Epithelial cell of proximal tubule (primary cell): ENCODE data around the gene ANKLE1. TPM values are rescaled to one million over a fixed set of nuclear protein-coding genes. Genes with fewer than 3 reads are reported as not detected.
A peak's percentile ranks its signal among the peaks of the same experiment; 100 is the strongest.

Source experiments
- DNase-seq: peaks from one replicate; pipeline ENCODE4 v3.0.0-alpha.2; 2011; ENCODE audit warnings: low read depth
- H3K4me3 ChIP-seq: 2 replicates; pipeline ENCODE4 v1.5.1; 2011; ENCODE audit warnings: low read depth, mild to moderate bottlenecking, low read length
- total RNA-seq: library from RNA; depleted of rRNA; stranded (reverse); fragments of >200 nt; gene quantifications from 2 replicates; pipeline ENCODE4 v1.2.3, GENCODE V29; 2015
- TF ChIP-seq, protein P1 (sequence below): conservative IDR thresholded peaks from 2 replicates; pipeline ENCODE4 v1.5.1; 2012; ENCODE audit warnings: low read depth, mild to moderate bottlenecking, low read length

ANKLE1 gene
- total RNA-seq, 1 donor from 2014 or later = 4.1 TPM

DNA sequence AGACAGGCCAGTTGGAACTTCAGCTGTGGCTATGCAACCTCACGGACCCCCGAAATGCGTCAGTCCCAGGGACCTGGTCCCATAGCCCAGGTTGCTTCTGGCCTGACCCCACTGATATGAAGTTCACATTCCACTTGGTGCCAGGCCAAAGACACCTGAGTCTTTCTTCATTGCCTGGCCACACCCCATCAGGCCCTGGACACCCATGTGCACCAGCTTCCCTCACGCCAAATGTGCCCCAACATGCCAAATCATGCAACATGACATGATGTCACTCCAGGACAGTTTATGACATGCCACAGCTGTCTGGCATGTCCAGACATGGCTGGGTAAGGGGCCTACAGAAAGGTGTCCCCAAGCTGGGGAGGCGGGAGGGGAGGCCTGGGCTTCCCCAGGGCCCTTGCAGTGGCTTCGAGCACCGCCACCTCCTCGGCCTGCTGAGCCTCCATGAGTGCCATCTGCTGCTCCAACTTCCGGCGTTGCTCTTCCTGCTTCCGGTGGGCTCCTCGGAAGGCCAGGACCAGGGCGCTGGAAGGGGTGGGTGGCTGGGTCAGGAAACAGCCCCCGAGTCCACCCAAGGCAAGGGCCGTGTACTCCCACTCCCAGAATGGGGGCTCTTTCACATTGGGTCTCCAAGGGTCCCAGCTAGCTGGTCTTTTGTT is 31.7 kb upstream of the ANKLE1 start:
- H3K4me3 ChIP-seq = no peak overlapping the region
- TF ChIP-seq, protein P1, sequence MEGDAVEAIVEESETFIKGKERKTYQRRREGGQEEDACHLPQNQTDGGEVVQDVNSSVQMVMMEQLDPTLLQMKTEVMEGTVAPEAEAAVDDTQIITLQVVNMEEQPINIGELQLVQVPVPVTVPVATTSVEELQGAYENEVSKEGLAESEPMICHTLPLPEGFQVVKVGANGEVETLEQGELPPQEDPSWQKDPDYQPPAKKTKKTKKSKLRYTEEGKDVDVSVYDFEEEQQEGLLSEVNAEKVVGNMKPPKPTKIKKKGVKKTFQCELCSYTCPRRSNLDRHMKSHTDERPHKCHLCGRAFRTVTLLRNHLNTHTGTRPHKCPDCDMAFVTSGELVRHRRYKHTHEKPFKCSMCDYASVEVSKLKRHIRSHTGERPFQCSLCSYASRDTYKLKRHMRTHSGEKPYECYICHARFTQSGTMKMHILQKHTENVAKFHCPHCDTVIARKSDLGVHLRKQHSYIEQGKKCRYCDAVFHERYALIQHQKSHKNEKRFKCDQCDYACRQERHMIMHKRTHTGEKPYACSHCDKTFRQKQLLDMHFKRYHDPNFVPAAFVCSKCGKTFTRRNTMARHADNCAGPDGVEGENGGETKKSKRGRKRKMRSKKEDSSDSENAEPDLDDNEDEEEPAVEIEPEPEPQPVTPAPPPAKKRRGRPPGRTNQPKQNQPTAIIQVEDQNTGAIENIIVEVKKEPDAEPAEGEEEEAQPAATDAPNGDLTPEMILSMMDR = no peak
- no peak for DNase-seq

DNA sequence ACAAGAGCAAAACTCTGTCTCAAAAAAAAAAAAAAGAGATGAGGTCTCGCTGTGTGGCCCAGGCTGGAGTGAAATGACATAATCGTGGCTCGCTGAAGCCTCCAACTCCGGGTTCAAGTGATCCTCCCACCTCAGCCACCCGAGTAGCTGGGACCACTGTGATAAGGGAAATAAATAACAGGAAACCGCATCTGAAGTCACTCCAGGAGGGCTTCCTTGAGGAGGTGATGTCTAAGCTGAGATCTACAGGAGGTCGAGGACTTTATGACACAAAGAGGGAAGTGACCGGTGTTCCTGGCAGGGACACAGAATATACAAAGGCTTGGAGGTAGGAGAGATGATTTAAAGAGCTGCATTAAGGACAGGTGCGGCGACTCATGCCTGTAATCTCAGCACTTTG is 27.1 kb upstream of the ANKLE1 start:
- H3K4me3 ChIP-seq = no peak overlapping the region
- TF ChIP-seq, protein P1 = no peak
- DNase-seq = no peak

DNA sequence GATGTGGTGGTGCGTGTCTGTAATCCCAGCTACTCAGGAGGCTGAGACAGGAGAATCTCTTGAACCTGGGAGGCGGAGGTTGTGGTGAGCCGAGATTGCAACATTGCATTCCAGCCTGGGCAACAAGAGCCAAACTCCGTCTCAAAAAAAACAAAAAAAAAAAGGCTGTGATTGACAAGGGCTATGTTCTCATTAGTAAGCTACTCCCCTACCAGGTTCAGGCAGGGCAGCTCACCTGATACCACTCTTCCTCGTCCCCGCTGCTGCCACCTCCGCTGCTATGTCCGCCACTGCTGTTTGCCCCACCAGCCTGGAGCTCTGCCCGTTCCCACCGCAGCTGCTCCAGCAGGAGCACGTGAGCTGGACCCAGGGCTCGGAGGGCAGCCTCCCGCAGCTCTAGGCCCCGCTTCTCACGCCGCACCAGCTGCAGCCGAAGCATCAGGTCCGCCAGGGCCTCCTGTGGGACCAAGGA is 26.5 kb upstream of the ANKLE1 start:
- TF ChIP-seq, protein P1 = no peak
- DNase-seq = no peak
- no peak overlapping the region for H3K4me3 ChIP-seq

DNA sequence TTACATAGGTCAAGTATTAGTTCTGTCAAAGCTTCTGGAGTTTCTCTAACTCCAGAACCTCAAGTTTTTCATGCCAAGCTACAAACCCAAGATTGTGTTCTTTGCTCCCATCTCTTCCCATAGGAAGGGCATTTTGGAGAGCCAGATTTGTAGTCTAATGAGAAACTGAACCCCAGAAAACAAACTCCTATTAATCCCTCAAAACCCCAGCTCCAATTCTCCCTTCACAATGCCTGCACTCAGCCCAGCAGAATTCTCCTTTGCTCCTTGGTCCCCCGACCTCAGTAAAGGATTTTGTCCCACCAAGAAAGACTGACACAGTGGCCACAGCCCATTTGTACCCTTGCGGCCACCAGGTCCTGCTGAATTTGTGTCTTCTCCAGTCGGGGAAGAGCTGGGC is 25.6 kb upstream of the ANKLE1 start:
- TF ChIP-seq, protein P1 = no peak
- no peak overlapping the region for H3K4me3 ChIP-seq
- DNase-seq = no peak

DNA sequence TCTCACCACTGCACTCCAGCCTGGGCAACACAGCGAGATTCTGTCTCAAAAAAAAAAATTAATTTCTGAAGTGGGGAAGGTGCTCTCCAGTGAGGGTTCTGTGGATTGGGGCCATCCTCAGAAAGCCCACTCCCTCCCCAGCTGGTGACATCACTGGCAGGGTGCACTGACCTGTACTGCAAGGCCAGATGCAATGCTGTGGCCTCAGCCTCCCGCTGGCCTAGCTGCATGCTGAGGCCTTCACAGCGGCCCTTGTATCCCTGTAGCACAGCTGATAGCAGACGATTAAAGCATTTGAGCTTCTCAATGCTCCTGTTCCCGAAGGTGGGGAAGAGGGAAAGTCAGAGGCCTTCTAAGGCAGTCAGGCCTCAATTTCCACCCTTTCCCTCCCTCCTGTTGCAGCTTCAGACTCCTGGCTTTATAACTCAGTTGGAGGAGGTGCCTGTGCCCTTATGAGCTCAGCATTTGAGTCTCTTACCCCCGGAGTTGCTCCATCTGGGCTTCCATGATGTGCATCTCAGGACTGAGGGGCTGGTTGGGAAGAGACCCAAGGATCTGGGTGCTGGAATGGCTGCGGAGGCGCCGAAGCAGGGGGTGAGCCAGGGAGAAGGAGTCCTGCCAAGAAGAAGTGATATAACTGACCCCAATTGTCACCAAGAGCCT is 22.5 kb upstream of the ANKLE1 start:
- no peak for DNase-seq
- no peak overlapping the region for H3K4me3 ChIP-seq
- TF ChIP-seq, protein P1 = no peak

DNA sequence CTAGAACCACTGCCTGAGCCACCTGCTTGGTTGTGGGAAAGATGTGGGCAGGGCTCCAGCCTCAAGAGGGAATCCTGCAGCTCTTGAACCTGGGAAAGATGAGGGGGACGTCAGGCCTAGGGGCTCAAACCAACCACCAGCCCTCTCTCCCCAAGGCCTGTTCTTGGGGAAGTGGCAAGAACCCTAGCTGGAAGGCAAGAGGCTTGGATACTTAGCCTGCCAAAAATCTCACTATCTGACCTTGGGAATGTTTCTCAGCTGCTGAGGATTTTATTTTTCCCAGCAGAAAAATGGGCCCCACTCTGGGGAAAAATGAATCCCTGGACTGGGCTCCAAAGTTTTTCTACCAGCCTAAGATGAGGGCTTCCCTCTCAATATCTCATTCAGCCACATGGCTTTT is 21.8 kb upstream of the ANKLE1 start:
- TF ChIP-seq, protein P1 = no peak
- no peak for DNase-seq
- no peak overlapping the region for H3K4me3 ChIP-seq

DNA sequence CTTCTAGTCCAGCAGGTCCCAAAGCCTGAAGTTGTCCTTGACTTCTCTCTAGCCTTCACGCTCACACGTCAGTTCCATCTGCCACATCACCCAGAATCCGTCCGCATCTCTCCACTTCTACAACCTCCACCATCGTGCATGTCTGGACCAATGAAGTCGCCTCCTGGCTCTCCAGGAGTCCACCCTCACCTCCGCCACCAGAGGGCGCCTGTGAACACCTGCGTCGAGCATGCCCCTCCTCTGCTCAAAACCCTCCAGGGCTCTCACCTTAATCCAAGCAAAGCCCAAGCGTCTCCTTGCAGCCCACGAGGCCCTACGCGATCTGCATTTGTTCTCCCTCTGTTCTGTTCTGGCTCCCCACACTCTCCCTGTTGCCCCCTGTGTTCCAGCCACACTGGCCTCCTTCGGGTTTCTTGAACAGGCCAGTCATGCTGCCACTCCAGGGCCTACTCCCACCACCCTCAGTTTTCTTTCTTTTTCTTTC is 20.8 kb upstream of the ANKLE1 start:
- TF ChIP-seq, protein P1 = peak; percentile 87
- no peak overlapping the region for H3K4me3 ChIP-seq
- no peak for DNase-seq
